ENCODE measurements around the gene KDM1B.

GRCh38 chr6:18207949-18208348 lies 52.7 kb downstream of the KDM1B start:
- TF ChIP-seq CTCF (IDR thresholded peaks at IDR 0.05), result no peak
- no peak for TF ChIP-seq POLR2A (IDR thresholded peaks at IDR 0.05)
- no peak for TF ChIP-seq POLR2AphosphoS5 (IDR thresholded peaks at IDR 0.05)
- TF ChIP-seq EP300 (IDR thresholded peaks at IDR 0.05), result no peak

Data from gastroesophageal sphincter (tissue), 3 donors.